Fibroblast of villous mesenchyme (primary cell): ENCODE results near the gene SPACA1. TPM values are rescaled to one million over a fixed set of nuclear protein-coding genes. Genes with fewer than 3 reads are reported as not detected.

Source experiments
- DNase-seq: peaks from one replicate; pipeline ENCODE4 v3.0.0-alpha.2; 2010; ENCODE audit warnings: low read depth
- H3K4me3 ChIP-seq: 2 replicates; pipeline ENCODE4 v1.5.1; 2011; ENCODE audit warnings: low read depth, mild to moderate bottlenecking, low read length
- total RNA-seq: library from RNA; depleted of rRNA; stranded (reverse); fragments of >200 nt; gene quantifications from 2 replicates; pipeline ENCODE4 v1.2.3, GENCODE V29; 2012
- TF ChIP-seq, protein P1 (sequence below): IDR thresholded peaks from 2 replicates; pipeline ENCODE4 v1.5.1; 2012; ENCODE audit warnings: low read depth, mild to moderate bottlenecking, low read length; ENCODE audit not compliant: insufficient read depth

SPACA1 gene
- total RNA-seq, 1 donor: not detected

GRCh38 chr6:88013015-88013414 lies 34.6 kb upstream of the SPACA1 start:
- H3K4me3 ChIP-seq: no peak overlapping the region
- no peak for DNase-seq
- TF ChIP-seq, protein P1, sequence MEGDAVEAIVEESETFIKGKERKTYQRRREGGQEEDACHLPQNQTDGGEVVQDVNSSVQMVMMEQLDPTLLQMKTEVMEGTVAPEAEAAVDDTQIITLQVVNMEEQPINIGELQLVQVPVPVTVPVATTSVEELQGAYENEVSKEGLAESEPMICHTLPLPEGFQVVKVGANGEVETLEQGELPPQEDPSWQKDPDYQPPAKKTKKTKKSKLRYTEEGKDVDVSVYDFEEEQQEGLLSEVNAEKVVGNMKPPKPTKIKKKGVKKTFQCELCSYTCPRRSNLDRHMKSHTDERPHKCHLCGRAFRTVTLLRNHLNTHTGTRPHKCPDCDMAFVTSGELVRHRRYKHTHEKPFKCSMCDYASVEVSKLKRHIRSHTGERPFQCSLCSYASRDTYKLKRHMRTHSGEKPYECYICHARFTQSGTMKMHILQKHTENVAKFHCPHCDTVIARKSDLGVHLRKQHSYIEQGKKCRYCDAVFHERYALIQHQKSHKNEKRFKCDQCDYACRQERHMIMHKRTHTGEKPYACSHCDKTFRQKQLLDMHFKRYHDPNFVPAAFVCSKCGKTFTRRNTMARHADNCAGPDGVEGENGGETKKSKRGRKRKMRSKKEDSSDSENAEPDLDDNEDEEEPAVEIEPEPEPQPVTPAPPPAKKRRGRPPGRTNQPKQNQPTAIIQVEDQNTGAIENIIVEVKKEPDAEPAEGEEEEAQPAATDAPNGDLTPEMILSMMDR: no peak

- DNase-seq: no peak
- TF ChIP-seq, protein P1: peak; percentile 14
- H3K4me3 ChIP-seq: no peak overlapping the region
Observed at GRCh38 chr6:88013554-88013953, 34.1 kb upstream of the SPACA1 start.

GRCh38 chr6:88020439-88020838 lies 27.2 kb upstream of the SPACA1 start:
- TF ChIP-seq, protein P1: no peak
- no peak for DNase-seq
- no peak overlapping the region for H3K4me3 ChIP-seq

GRCh38 chr6:88024696-88025095 lies 22.9 kb upstream of the SPACA1 start:
- no peak overlapping the region for H3K4me3 ChIP-seq
- DNase-seq: no peak
- TF ChIP-seq, protein P1: no peak

DNA sequence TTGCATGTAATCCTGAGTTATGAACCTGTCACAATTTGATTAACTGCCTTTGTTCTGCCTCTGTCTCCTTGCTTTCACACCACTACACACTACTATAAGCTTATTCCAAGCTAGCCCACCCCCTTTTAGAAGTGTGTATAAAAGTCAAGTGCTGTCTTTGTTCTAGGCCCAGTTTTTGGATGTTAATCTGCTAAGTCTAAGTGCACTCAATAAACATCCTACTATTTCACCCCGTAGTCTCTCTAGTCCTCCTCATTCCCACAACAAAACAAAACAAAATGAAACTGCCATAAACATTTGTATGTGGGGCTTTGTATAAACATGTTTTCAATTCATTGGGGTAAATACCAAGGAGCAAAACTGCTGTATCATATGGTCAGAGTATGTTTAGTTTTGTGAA lies 16.1 kb upstream of the SPACA1 start:
- TF ChIP-seq, protein P1: no peak
- DNase-seq: no peak
- H3K4me3 ChIP-seq: no peak overlapping the region

- H3K4me3 ChIP-seq: no peak overlapping the region
- no peak for DNase-seq
- TF ChIP-seq, protein P1: no peak
Observed at GRCh38 chr6:88044530-88044929, 3.1 kb upstream of the SPACA1 start.

DNA sequence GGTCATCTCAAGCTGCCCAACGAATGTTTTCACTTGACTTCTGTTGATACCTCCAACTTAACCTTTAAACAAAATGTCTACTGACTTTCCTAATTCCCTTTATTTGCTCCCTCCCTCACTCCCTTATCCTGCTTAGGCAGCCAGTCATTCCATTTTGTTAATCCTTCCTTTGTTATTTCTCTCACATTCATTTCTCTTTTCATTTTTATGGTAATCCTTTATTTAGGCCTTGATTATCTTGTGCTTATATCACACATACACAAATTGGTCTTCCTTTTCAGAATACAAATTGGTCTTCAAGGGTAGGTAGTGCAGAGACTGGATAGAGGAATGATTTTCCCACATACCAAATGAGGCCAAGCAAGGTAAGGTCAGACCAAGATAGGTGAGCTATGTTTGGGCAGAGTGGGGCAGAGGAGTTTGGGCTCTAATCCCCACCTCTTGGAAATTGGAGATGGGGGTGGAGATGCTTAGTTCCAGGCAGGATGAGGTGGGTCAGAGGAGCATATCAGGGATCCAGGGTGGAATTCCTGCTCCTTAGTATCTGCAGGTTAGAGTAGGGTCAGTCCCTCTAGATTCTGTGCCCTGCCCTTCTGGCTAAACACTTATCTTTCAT lies 2.0 kb upstream of the SPACA1 start:
- DNase-seq: no peak
- TF ChIP-seq, protein P1: no peak
- no peak overlapping the region for H3K4me3 ChIP-seq
